ENCODE data around the gene LOXL3.

The LOXL3 gene

GRCh38 chr2:74526649-74527230, 27.0 kb downstream of the LOXL3 start:
- no peak for DNase-seq

GRCh38 chr2:74525717-74526648, 27.8 kb downstream of the LOXL3 start, which contains the start of gene DQX1:
Gene DQX1, minus strand, starts transcription at chr2:74526231. Its CDS starts 502 bp downstream, at chr2:74525729.
- no peak for DNase-seq

GRCh38 chr2:74524955-74525716, 28.6 kb downstream of the LOXL3 start:
- no peak for DNase-seq

GRCh38 chr2:74524005-74524404, 29.7 kb downstream of the LOXL3 start:
- DNase-seq: no peak

GRCh38 chr2:74522516-74522915, 31.2 kb downstream of the LOXL3 start:
- DNase-seq: no peak

- no peak for DNase-seq
Measured at GRCh38 chr2:74516650-74517049, 37.1 kb downstream of the LOXL3 start.

GRCh38 chr2:74515981-74516633, 37.6 kb downstream of the LOXL3 start:
- DNase-seq: no peak

GRCh38 chr2:74515271-74515980, 38.3 kb downstream of the LOXL3 start:
- no peak for DNase-seq

- DNase-seq: no peak
Measured at GRCh38 chr2:74514368-74515270, 39.1 kb downstream of the LOXL3 start, which contains the start of gene TLX2. Gene TLX2, plus strand, starts transcription at chr2:74514450. Its CDS starts 357 bp downstream, at chr2:74514807.

- no peak for DNase-seq
Measured at GRCh38 chr2:74513605-74514367, 40.0 kb downstream of the LOXL3 start.

- no peak for DNase-seq
Measured at GRCh38 chr2:74512744-74513604, 40.8 kb downstream of the LOXL3 start.

GRCh38 chr2:74511104-74511989, 42.4 kb downstream of the LOXL3 start:
- no peak for DNase-seq

GRCh38 chr2:74510272-74510671, 43.5 kb downstream of the LOXL3 start:
- DNase-seq: no peak

- peak; percentile 33 for DNase-seq
Measured at GRCh38 chr2:74507926-74508520, 45.7 kb downstream of the LOXL3 start.

GRCh38 chr2:74507145-74507925, 46.4 kb downstream of the LOXL3 start, which contains the start of gene PCGF1:
Gene PCGF1, minus strand, starts transcription at chr2:74507695. Its CDS starts 27 bp downstream, at chr2:74507668.
- DNase-seq: peak; percentile 99

- DNase-seq: no peak
Measured at GRCh38 chr2:74505448-74506246, 48.1 kb downstream of the LOXL3 start.

Data from COR-L47 (cell line).